Ascending aorta (tissue), 2 donors: ENCODE results near the gene LIN54. TPM values are rescaled to one million over a fixed set of nuclear protein-coding genes. Genes with fewer than 3 reads are reported as not detected.

Experiments
- DNase-seq, 2 donors: peaks; one replicate each; pipeline ENCODE4 v3.0.0-alpha.2; 2019; ENCODE audit warnings: low spot score in 2 of 2
- H3K27ac ChIP-seq, 2 donors: fragments of 200-600 bp; sonication (generic); one replicate each; pipeline ENCODE4 v1.5.1; 2016 to 2017; ENCODE audit warnings: mild to moderate bottlenecking in 1 of 2
- H3K27me3 ChIP-seq: fragments of 200-600 bp; sonication (generic); one replicate; pipeline ENCODE4 v1.5.1; 2017
- H3K36me3 ChIP-seq, 2 donors: fragments of 200-600 bp; sonication (generic); one replicate each; pipeline ENCODE4 v1.5.1; 2016
- H3K4me1 ChIP-seq, 2 donors: fragments of 200-600 bp; sonication (generic); one replicate each; pipeline ENCODE4 v1.5.1; 2016 to 2017; ENCODE audit warnings: mild to moderate bottlenecking in 1 of 2
- H3K4me3 ChIP-seq, 2 donors: fragments of 200-600 bp; sonication (generic); one replicate each; pipeline ENCODE4 v1.5.1; 2016 to 2017; ENCODE audit warnings: mild to moderate bottlenecking in 1 of 2
- H3K9me3 ChIP-seq, 2 donors: fragments of 200-600 bp; sonication (generic); one replicate each; pipeline ENCODE4 v1.5.1; 2016
- intact Hi-C: fragments of 100-400 bp; cut with DNase I; formaldehyde crosslinking; loops from one replicate; pipeline ENCODE4 v1.15.1; 2023
- total RNA-seq: library from RNA; depleted of rRNA; stranded (reverse); fragments of >200 nt; gene quantifications from one replicate; pipeline ENCODE4 v1.1.0, GENCODE V29; 2016
- TF ChIP-seq, protein P1 (sequence below), 3 experiments: fragments of 200-600 bp in 2 of 3; fragments of 450-650 bp in 1 of 3; sonication (generic) in 2 of 3; IDR thresholded peaks; one replicate each; pipeline ENCODE4 v1.5.1; 2016 to 2019; ENCODE audit warnings: antibody characterized with exemption in 3 of 3, mild to moderate bottlenecking in 1 of 3, moderate library complexity in 1 of 3

The LIN54 gene
- total RNA-seq, 1 donor from 2014 or later = 6.2 TPM

DNA sequence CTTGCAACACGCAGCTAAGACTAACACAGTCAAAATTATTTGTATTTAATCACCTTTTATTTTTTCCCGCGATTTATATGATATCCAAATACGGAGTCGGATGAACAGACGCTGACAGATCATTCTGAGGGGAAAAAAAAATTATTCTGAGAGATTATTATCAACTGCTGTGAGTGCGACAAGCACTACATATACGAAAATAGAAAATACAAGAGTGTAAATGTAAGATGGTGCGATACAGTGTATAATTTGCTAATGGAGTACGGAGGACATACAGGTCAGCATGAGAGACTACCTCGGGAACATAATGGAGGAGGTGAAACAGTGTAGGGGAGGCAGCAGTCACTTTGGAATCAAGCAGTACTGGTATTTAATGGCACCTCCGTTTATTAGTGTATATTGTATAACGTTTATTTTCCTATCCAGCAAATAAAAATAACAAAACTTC is 2.8 kb upstream of the LIN54 start:
- DNase-seq = no peak
- intact Hi-C loops = loop anchor here (1.0 to 10.0 kb wide), 6 partner anchors 22 to 1541 kb away; partner anchors contain the start of genes COPS4, HELQ, MRPS18C and RASGEF1B
- Histone ChIP-seq H3K9me3 (no peaks in the 10 kb centered on the region), H3K27ac (peak overlapping the region; percentile 48 to 71), H3K4me1 (peaks cover 0 to 15% of the 10 kb centered on the region in 2 donors), H3K27me3 (no peaks in the 10 kb centered on the region), H3K4me3 (peak overlapping the region; percentile 78 to 88), H3K36me3 (no peaks in the 10 kb centered on the region)
- TF ChIP-seq, protein P1, sequence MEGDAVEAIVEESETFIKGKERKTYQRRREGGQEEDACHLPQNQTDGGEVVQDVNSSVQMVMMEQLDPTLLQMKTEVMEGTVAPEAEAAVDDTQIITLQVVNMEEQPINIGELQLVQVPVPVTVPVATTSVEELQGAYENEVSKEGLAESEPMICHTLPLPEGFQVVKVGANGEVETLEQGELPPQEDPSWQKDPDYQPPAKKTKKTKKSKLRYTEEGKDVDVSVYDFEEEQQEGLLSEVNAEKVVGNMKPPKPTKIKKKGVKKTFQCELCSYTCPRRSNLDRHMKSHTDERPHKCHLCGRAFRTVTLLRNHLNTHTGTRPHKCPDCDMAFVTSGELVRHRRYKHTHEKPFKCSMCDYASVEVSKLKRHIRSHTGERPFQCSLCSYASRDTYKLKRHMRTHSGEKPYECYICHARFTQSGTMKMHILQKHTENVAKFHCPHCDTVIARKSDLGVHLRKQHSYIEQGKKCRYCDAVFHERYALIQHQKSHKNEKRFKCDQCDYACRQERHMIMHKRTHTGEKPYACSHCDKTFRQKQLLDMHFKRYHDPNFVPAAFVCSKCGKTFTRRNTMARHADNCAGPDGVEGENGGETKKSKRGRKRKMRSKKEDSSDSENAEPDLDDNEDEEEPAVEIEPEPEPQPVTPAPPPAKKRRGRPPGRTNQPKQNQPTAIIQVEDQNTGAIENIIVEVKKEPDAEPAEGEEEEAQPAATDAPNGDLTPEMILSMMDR (IDR thresholded peaks at IDR 0.05) = no peak

DNA sequence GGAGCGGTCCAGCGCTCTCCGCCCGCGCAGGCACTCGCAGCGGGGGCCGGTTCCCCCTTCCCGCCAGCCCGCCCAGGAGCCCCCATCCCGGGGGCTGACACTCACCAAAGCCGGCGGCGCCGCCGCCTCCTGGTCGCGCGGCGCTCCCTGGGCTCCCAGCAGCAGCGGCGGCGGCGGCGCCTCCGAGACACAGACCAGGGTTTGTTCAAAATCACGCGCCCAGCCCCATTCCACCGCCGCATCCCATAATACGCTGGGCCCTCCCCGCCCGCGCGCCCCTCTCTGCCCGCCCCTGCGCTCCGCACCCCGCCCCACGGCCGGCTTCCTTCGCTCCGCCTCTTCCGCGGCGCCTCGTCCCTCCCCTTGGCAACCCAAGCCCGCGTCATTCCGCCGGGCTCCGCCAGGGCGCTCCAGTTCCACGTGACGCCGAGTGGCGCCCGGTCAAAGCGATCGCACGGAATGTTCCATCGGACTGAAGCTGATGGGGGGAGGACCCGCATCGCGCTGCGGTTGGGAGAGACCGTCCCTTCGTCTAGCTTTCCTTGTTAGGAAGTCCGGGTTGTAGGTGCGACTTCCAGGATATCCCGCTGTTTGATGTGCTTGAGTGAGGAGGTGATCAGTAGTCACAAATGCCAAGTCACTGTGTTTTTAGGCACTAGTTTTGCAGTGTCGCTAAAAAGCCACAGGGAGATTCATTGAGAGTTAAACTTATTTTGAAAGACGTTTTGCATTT is 2.2 kb upstream of the LIN54 start:
- Histone ChIP-seq H3K4me1 (peaks cover 0 to 19% of the 10 kb centered on the region in 2 donors), H3K36me3 (no peaks in the 10 kb centered on the region), H3K27me3 (no peaks in the 10 kb centered on the region), H3K4me3 (peak overlapping the region; percentile 78 to 88), H3K27ac (peak overlapping the region; percentile 71 to 89), H3K9me3 (no peaks in the 10 kb centered on the region)
- peak; percentile 75 to 97 for DNase-seq
- intact Hi-C loops = loop anchor here (1.0 to 10.0 kb wide), 8 partner anchors 22 to 1541 kb away; partner anchors contain the start of genes COPS4, COQ2, HELQ and MRPS18C
- TF ChIP-seq, protein P1 (IDR thresholded peaks at IDR 0.05) = peak; percentile 60 to 70 (median 63)

GRCh38 chr4:83012200-83012686 is 1.6 kb upstream of the LIN54 start:
- DNase-seq = peak in 1 of 2 donors; percentile 71
- Histone ChIP-seq H3K4me3 (peak overlapping the region; percentile 78 to 88), H3K27ac (peak overlapping the region; percentile 71 to 89), H3K27me3 (no peaks in the 10 kb centered on the region), H3K4me1 (peaks cover 0 to 19% of the 10 kb centered on the region in 2 donors), H3K9me3 (no peaks in the 10 kb centered on the region), H3K36me3 (no peaks in the 10 kb centered on the region)
- TF ChIP-seq, protein P1 (IDR thresholded peaks at IDR 0.05) = no peak
- intact Hi-C loops = loop anchor here (1.0 to 10.0 kb wide), 7 partner anchors 111 to 1540 kb away; partner anchors contain the start of genes COQ2, HELQ, MRPS18C and RASGEF1B

DNA sequence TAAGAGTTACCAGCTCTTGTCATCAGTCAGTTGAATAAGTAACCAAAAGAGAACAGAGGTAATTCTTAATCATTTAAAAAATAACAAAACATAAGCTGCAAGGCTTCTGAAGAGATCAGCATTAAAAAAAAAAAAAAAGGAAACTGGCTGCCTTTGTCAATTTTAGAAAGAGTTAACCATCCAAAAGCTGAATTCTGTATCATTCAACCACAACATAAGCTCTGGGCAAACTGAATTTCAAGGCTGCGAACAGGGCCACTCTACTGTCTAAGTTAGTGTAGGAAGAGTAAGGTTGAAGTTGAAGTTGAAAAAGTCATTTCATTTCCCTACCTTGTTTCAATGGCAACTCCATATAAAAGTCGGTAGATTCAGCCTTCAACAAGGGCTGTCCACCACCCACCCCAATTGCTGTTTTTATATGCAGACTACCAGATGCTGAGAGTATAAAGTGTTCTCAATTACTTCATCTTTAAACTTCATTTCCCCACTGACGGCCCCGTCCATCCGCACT is 1.1 kb upstream of the LIN54 start:
- Histone ChIP-seq H3K36me3 (no peaks in the 10 kb centered on the region), H3K9me3 (no peaks in the 10 kb centered on the region), H3K27me3 (no peaks in the 10 kb centered on the region), H3K27ac (peak overlapping the region; percentile 71 to 89), H3K4me1 (peaks cover 0 to 19% of the 10 kb centered on the region in 2 donors), H3K4me3 (peak overlapping the region; percentile 78 to 88)
- intact Hi-C loops = loop anchor here (1.0 to 10.0 kb wide), 7 partner anchors 111 to 1539 kb away; partner anchors contain the start of genes COQ2, HELQ, MRPS18C and RASGEF1B
- TF ChIP-seq, protein P1 (IDR thresholded peaks at IDR 0.05) = no peak
- DNase-seq = no peak

- no peaks in the 10 kb centered on the region for H3K9me3 ChIP-seq
- H3K27me3 ChIP-seq = no peaks in the 10 kb centered on the region
- no peaks in the 10 kb centered on the region for H3K36me3 ChIP-seq
- H3K27ac ChIP-seq = peak overlapping the region; percentile 85 to 91
- TF ChIP-seq, protein P1 (IDR thresholded peaks at IDR 0.05) = no peak
- DNase-seq = no peak
- intact Hi-C loops = loop anchor here (5.0 to 10.0 kb wide), 2 partner anchors 445 to 1538 kb away; partner anchors contain the start of genes HELQ, MRPS18C and RASGEF1B
- peak overlapping the region; percentile 65 to 88 for H3K4me3 ChIP-seq
- peaks cover 0 to 19% of the 10 kb centered on the region in 2 donors for H3K4me1 ChIP-seq
These were observed 507 bp downstream of the LIN54 start for GRCh38 chr4:83010111-83010521.
